Smooth muscle cell (in vitro differentiated cells): Measurements from ENCODE around the gene FRMD4A. TPM values are rescaled to one million over a fixed set of nuclear protein-coding genes. Genes with fewer than 3 reads are reported as not detected.

Experiments used
- DNase-seq: peaks from one replicate; lab custom pipeline; 2025; ENCODE audit not compliant: unreplicated experiment; lab: John Stamatoyannopoulos, UW
- H2AFZ ChIP-seq: fragments of 200-600 bp; sonication (generic); 2 replicates; pipeline ENCODE4 v1.6.0; 2016; ENCODE audit warnings: antibody characterized with exemption, low read depth, mild to moderate bottlenecking
- H3F3A ChIP-seq: fragments of 200-600 bp; sonication (generic); 2 replicates; pipeline ENCODE4 v1.6.0; 2017; ENCODE audit warnings: antibody characterized with exemption, low read depth
- H3K27ac ChIP-seq: fragments of 200-600 bp; sonication (generic); 2 replicates; pipeline ENCODE4 v1.5.1; 2016; ENCODE audit warnings: low read depth, mild to moderate bottlenecking
- H3K27me3 ChIP-seq: fragments of 200-600 bp; sonication (generic); 2 replicates; pipeline ENCODE4 v1.6.1; 2016; ENCODE audit warnings: low read depth, mild to moderate bottlenecking
- H3K36me3 ChIP-seq: fragments of 200-600 bp; sonication (generic); 2 replicates; pipeline ENCODE4 v1.5.1; 2016; ENCODE audit warnings: low read depth
- H3K4me1 ChIP-seq: fragments of 200-600 bp; sonication (generic); 2 replicates; pipeline ENCODE4 v1.5.1; 2016; ENCODE audit warnings: low read depth
- H3K4me2 ChIP-seq: fragments of 200-600 bp; sonication (generic); 2 replicates; pipeline ENCODE4 v1.6.0; 2016; ENCODE audit warnings: mild to moderate bottlenecking
- H3K4me3 ChIP-seq: fragments of 200-600 bp; sonication (generic); 2 replicates; pipeline ENCODE4 v1.5.1; 2016; ENCODE audit warnings: mild to moderate bottlenecking
- H3K79me2 ChIP-seq: fragments of 200-600 bp; sonication (generic); 2 replicates; pipeline ENCODE4 v1.6.0; 2016; ENCODE audit warnings: low read depth, mild to moderate bottlenecking
- H3K9ac ChIP-seq: fragments of 200-600 bp; sonication (generic); 2 replicates; pipeline ENCODE4 v1.6.0; 2016; ENCODE audit warnings: low read depth
- H3K9me3 ChIP-seq: fragments of 200-600 bp; sonication (generic); replicated peaks from 2 replicates; pipeline ENCODE4 v1.5.1; 2016; ENCODE audit warnings: low read depth
- H4K20me1 ChIP-seq: fragments of 200-600 bp; sonication (generic); 2 replicates; pipeline ENCODE4 v1.6.0; 2016; ENCODE audit warnings: low read depth
- CTCF ChIP-seq: fragments of 200-600 bp; sonication (generic); IDR thresholded peaks from 2 replicates; pipeline ENCODE4 v1.5.1; 2017; ENCODE audit warnings: borderline replicate concordance, mild to moderate bottlenecking, antibody characterized with exemption; ENCODE audit not compliant: insufficient read depth, poor library complexity, severe bottlenecking
- WGBS: methylation state at CpG from one replicate; pipeline ENCODE4 v1.1.7; 2016; ENCODE audit warnings: low lambda C conversion rate; 5-methylcytosine and 5-hydroxymethylcytosine counted together
- polyA plus RNA-seq: library from polyadenylated mRNA; unstranded; fragments of >200 nt; fragmentation: Nextera tagmentation; extraction: Ambion mirVana; gene quantifications from 2 replicates; pipeline ENCODE4 v1.2.1, GENCODE V29; 2016
- total RNA-seq: library from RNA; depleted of rRNA; stranded (reverse); fragments of >200 nt; gene quantifications from 2 replicates; pipeline ENCODE4 v1.2.3, GENCODE V29; 2014

FRMD4A gene
- total and polyA plus RNA-seq, 2 experiments from 2014 or later, result 3.0 to 5.4 TPM

GRCh38 chr10:13848520-13849445 is 481.9 kb downstream of the FRMD4A start:
- Histone ChIP-seq H3K27me3 (no peaks in the 10 kb centered on the region), H2AFZ (no peak overlapping the region), H3K4me3 (no peak overlapping the region), H3K4me2 (no peak overlapping the region), H4K20me1 (no peaks in the 10 kb centered on the region), H3K4me1 (peaks cover 4% of the 10 kb centered on the region), H3K27ac (no peak overlapping the region), H3K79me2 (no peaks in the 10 kb centered on the region), H3K9me3 (no peaks in the 10 kb centered on the region), H3F3A (no peaks in the 10 kb centered on the region), H3K9ac (no peak overlapping the region), H3K36me3 (no peaks in the 10 kb centered on the region)
- no peak for DNase-seq
- 91% methylated on average over 16 of the region's 16 CpGs for WGBS
- no peak for TF ChIP-seq CTCF

GRCh38 chr10:13847201-13847631 is 483.5 kb downstream of the FRMD4A start:
- Histone ChIP-seq H4K20me1 (no peaks in the 10 kb centered on the region), H3K9me3 (no peaks in the 10 kb centered on the region), H3K4me2 (no peak overlapping the region), H3F3A (no peaks in the 10 kb centered on the region), H3K9ac (no peak overlapping the region), H3K4me3 (no peak overlapping the region), H2AFZ (no peak overlapping the region), H3K4me1 (peaks cover 4% of the 10 kb centered on the region), H3K27me3 (no peaks in the 10 kb centered on the region), H3K79me2 (no peaks in the 10 kb centered on the region), H3K36me3 (no peaks in the 10 kb centered on the region), H3K27ac (no peak overlapping the region)
- 58% methylated on average over 6 of the region's 8 CpGs for WGBS
- DNase-seq, result no peak
- no peak for TF ChIP-seq CTCF

GRCh38 chr10:13845897-13846296 is 484.8 kb downstream of the FRMD4A start:
- no peak for DNase-seq
- Histone ChIP-seq H3K4me1 (peaks cover 4% of the 10 kb centered on the region), H3K27ac (no peak overlapping the region), H3K36me3 (no peaks in the 10 kb centered on the region), H4K20me1 (no peaks in the 10 kb centered on the region), H3F3A (no peaks in the 10 kb centered on the region), H3K4me3 (no peak overlapping the region), H3K27me3 (no peaks in the 10 kb centered on the region), H2AFZ (no peak overlapping the region), H3K79me2 (no peaks in the 10 kb centered on the region), H3K4me2 (no peak overlapping the region), H3K9ac (no peak overlapping the region), H3K9me3 (no peaks in the 10 kb centered on the region)
- TF ChIP-seq CTCF, result no peak
- WGBS, result 69% methylated on average over 4 of the region's 4 CpGs

- TF ChIP-seq CTCF, result no peak
- Histone ChIP-seq H3F3A (no peaks in the 10 kb centered on the region), H4K20me1 (no peaks in the 10 kb centered on the region), H2AFZ (no peak overlapping the region), H3K9ac (no peak overlapping the region), H3K36me3 (no peaks in the 10 kb centered on the region), H3K4me3 (no peak overlapping the region), H3K4me1 (peaks cover 4% of the 10 kb centered on the region), H3K27ac (no peak overlapping the region), H3K4me2 (no peak overlapping the region), H3K79me2 (no peaks in the 10 kb centered on the region), H3K27me3 (no peaks in the 10 kb centered on the region), H3K9me3 (no peaks in the 10 kb centered on the region)
- DNase-seq, result no peak
- 55% methylated on average over 7 of the region's 7 CpGs for whole genome bisulfite sequencing
Observed at GRCh38 chr10:13844651-13845050, 486.1 kb downstream of the FRMD4A start.
